EH (cell line): Measurements from ENCODE around the gene TRO.
A peak's percentile ranks its signal among the peaks of the same experiment; 100 is the strongest.

Experiments used
- DNase-seq: peaks from one replicate; pipeline ENCODE4 v3.0.0-alpha.2; 2015; ENCODE audit warnings: low read depth

TRO gene

GRCh38 chrX:54964766-54965497 is 44.3 kb downstream of the TRO start:
- DNase-seq = no peak

GRCh38 chrX:54977387-54977786 is 56.8 kb downstream of the TRO start:
- DNase-seq = no peak

- peak; percentile 9 for DNase-seq
Measured at GRCh38 chrX:54978448-54978847, 57.8 kb downstream of the TRO start.

- no peak for DNase-seq
Measured at GRCh38 chrX:54979432-54979831, 58.8 kb downstream of the TRO start.

GRCh38 chrX:54980334-54980733 is 59.7 kb downstream of the TRO start:
- DNase-seq = no peak
